Smooth muscle cell of the brain vasculature (primary cell): ENCODE results near the gene CISH.

ENCODE experiments used
- DNase-seq: peaks from one replicate; pipeline ENCODE4 v3.0.0-alpha.2; 2012; ENCODE audit warnings: low read depth, low spot score

CISH gene

DNA sequence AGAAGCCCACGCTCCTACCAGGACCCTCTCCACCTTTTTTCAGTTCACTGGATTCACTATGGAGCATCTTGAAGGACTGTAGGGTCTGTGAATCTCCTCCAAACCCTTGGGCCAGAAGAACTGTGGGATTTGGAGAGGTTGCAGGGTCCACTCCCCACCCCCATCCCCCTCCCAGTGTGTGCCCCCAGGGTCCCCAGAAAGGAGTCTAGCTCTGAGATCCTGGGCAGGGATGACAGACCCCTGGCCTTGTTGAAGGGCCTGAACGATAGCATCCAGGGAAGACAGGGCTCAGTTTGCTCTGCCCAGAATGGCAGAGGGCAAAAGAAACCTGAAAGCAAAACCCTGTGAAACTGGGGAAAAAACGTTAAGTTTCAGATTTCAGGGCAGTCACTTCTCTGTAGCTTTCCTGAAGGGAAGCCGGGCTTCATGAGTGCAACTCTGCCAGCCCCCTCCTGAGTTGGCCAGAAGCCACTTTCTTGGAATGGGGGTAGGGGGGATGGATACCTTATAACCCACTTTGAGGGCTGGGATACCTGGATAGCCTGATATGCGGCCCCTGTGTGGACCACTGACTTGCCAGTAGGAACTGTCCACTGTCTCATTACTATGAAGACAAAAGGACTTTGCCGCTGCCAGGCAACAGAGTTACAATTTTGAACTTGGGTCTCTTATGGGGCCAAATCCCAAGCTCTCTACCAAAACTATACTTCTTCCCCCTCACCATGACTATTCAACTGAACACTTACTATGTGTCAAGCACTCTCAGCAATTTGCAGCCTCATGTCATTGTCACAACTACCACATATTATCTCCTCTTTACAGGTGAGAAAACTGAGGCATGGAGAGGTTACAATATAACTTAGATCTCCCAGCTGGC, 1.6 kb upstream of the CISH start:
- DNase-seq, result no peak

DNA sequence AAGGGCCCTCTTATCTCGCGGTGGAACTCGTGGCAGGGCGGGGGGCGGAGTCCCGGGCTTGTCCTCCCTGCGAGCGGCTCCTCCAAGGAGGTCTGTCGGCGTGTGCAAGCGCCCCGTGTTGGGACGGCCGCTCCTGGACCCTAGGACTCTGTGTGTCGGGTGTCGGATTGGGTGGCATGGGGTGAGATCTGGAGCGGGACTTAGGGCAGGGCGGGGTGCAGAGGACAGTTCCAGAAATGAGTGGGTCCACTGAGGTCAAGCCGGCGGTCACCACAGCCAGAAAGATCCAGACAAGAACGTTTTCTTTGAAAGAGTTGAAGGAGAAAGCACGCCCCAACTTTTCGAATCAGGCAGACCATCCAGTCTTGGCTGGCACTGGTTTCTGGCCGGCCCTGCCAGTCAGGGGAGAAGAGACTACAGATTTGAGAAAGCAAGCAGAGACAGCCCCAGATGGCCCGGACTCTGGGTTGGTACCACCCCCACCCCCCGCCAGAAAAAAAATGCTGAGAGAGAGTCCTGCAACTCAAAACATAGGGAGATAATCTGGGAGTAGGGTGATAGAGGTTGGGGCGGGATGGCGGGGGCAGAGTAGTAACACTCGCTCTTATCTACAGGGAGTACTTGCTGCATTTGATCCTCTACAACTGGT, 784 bp upstream of the CISH start:
- DNase-seq, result no peak

DNA sequence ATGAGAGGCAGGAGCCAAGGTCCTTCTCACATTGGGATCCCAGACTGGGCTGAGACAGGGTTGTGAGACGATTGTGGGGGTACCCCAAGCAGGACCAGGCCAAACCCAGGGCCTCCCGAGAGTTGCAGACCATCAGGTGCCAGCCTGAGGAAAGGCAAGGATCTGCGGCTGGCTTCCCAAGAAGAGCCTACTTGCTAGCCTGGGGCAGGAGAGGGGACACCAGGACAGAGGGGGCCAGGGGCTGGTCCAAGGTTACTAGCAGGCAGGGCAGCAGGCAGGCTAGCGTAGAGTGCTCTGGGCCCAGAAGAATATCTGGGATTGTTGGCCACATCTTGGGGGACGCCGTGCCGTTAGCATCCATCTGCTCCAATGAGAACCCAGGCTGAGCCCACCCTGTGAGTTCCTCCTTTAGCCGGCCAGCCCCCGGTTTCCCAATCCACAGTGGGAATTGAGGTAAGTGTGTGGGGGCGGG, 546 bp downstream of the CISH start:
- no peak for DNase-seq

DNA sequence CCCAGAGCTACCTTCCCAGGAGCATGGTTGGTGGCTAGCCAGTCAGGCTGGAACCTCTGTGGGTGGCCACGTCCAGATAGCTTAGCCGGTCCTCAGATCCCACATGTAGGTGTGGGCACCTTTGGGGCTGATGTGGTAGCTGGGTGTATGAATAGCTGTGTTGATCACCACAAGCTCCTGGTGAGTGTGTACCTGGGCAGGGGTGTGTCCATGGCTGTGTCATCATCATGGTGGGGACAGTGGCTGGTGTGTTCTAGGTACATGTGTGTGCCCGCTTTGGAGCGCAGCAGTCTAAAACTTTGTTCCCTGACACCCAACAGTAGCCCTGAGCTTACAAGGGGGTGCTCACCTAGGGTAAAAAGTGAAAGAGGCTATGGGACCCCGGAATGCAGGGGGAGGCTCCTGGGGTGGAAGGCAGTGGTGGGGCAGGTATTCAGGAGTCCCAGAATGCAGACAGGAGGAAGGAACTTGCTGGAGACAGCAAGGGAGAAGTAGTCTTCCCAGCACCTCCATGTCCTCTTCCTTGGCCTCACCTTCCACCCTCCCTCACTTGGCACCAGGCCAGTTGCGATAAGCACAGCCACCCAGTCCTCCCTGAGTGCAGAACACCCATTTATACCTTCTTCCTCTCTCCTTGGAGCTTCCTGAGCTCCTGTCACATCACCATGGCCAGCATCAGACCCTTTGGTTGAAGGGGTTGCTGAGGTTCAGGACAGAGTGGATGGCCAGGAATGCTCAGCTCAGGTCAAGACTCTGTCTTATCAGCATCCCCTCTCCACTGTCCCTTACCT, 1.2 kb downstream of the CISH start:
- DNase-seq, result no peak

DNA sequence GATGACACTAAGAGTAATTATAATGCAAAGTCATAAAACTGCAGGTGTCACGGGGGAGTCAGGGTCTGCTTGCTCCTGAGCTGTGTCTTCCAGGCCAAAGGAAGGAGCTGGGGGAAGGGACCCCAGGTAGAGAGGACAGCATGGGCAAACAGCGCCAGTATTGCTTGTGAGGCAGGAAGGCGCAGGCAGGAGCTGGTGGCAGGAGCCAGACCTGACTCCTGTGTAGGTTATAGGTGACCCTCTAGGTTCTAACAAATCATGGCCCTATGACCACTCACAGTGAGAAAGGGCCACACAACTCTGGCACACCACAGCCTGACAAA, 1.9 kb downstream of the CISH start:
- DNase-seq, result no peak

DNA sequence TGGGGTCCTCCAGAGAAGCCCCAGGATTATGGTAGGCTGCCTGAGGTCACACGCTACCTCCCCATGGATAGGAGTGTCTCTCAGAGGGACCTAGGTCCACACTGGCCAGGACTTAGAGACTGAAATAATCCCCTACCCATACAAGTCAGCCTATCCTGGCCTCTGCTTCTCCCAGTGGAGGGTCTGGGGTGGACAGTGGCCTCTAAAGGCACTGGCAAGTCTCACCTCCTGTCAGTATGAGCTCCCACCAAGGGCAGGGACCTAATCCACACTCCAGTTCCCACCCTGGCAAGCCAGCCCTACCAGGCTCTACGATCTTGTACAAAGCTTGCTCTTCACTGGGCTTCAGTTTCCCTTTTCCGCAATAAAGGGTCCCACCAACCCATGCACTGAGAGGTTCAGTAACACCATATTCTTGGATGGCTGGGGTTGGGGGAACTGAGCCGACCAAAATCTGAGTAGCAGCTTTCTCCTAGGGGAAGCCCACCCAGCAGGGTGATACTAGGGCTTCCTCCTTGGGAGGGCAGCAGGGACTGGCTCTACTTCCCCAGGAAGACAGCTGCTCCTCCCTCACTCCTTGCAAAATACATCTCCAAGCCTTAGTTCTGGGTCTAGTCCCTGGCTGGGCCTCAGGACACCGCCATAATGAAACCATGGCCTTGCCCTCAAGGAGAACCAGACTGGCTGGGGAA, 2.4 kb downstream of the CISH start:
- DNase-seq, result no peak

DNA sequence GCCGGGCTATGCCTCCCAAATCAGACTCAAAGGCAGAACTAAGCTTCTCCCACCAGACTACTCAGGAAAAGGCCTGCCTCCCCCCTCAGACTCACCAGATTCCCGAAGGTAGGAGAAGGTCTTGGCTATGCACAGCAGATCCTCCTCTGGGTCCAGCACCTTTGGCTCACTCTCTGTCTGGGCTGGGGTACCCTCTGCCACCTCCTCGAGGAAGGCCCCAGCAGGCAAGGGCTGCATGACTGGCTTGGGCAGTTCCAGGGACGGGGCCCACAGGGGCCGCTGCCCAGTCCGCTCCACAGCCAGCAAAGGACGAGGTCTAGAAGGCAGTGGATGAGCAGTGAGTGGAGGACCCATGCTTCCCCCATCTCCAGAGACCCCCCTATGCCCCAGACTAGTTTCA, 3.3 kb downstream of the CISH start:
- no peak for DNase-seq

DNA sequence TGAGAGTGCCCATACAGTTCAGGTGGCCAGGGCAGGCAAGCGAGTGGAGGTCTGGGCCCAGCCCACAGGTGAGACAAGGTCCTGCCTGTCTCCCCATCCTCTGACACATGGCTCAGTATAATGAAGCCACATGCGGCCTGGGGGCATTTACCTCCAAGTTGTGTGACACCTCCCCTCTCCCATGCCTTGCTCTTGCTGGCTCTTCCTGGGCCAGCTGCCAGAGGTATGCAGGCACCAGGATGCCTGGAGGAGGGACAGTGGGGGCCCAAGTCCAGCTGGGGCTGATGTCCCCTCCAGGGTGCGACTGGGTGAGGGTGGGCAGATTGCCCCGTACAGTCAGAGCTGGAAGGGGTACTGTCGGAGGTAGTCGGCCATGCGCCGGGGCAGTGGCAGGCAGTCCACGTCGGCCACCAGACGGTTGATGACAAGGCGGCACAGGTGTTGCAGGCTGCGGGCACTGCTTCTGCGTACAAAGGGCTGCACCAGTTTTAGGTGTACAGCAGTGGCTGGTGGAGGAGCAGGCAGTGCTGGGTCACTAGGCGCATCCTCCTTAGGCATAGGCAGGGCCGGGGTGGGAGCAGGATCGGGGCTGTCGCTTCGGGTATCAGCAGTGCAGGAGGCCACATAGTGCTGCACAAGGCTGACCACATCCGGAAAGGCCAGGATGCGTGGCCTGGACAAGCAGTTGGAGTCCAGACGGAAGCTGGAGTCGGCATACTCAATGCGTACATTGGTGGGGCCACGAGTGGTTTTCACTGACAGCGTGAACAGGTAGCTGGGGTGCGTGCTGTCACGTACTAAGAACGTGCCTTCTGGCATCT, 4.1 kb downstream of the CISH start:
- DNase-seq, result no peak

DNA sequence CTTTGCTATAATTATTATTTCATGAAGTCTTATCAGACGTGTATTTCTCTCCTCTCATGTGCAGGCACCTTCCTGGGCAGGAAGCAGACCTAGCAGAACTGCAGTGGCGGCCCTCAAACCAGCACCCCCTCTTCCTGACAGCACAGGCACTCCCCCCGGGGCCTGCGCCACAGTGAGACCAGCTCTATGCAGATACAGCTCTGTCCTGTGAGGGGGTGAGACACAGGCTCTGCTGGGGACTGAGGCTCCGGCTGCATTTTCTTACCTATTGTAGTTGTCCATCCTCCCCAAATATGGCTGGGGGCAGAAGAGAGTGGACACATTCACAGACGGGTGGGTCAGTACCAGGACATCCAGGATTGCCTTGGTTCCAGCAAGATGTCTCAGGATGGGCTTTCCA, 5.0 kb downstream of the CISH start:
- no peak for DNase-seq

DNA sequence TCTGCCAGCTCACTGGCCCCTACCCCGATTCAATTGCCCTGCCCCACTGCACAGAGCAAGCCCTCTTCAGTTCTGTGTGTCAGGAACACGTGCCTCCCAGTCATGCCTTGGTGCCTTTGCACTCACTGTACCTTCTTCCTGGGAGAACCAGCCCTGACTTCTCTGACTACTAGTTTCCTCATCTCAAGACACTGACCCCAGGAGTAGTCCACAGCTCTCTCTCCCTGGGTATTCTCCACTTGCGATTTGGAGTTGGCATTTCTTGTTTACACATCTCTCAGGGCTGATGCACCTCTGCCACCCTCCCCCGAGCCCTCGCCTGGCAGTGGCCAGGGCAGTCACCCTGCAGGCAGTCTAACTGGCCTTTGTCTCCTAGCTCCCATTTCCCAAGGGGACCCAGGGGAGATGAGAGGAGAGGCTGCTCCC, 5.7 kb downstream of the CISH start:
- no peak for DNase-seq

DNA sequence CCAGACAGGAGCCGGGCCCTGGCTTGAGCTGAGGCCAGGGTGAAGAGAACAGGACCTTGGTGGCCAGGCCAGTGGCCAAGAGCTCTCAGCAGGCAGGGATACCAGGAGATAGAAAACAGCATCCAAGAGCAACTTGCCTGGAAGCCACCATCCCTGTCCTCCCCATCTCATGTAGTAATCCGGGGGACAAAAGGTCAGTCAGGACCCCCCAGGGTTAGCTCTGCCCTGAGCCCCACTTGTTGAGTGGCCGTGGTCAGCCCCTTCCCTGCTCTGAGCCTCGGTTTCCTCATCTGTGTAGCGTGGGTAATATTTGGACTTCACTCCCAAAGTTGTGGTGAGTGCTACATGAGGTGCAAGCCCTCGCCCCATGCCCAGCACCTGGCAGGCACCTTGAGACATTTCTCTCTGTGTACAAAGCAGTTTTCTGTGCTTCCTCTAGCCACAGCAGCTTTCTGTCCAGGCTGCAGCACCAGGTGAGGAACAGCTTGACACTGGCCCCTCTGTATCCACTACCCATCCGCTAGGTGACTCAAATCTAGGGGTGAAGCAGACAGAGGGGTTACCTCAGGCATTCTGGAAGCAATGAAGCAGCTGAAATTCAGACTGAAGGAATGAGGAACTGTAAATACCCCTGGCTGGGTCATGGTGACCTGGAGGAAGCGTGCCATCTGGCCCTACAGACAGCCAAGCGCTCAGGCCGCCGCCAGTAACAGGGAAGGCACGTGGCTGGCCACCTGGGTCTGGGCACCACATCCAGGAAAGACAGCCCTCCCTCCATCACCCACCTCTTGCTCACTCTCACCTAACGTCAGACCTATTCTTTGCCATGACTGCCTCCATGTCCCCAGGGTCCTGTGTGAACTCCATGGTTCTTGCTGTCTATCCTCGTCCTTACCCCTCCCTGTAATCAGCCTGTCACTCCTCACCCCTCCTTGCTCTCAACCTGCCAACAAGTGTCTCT, 6.7 kb downstream of the CISH start:
- DNase-seq, result no peak

DNA sequence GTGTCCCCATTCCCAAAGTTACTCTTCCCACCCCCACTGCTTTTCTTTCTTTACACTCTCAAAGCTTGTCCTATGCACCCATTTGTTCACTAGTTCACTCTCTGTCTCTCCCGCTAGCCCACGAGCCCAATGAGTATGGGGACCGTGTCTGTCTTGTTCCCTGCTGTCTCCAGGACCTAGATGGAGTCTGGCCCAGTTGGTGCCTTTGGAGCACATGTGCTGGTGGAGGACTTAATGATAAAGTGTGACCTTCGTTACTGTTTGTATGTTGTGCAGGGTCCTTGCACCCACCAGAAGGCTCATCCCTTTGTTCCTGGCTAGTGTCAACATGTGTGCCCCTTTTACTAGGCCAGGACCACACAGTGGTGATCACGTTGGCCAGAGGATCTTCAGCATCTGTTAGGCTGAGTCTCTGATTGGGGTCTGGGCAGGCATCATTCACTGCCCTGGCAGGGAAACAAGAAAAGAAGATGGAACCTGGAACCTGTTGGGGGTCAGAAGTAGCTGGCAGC, 7.4 kb downstream of the CISH start:
- DNase-seq, result no peak

DNA sequence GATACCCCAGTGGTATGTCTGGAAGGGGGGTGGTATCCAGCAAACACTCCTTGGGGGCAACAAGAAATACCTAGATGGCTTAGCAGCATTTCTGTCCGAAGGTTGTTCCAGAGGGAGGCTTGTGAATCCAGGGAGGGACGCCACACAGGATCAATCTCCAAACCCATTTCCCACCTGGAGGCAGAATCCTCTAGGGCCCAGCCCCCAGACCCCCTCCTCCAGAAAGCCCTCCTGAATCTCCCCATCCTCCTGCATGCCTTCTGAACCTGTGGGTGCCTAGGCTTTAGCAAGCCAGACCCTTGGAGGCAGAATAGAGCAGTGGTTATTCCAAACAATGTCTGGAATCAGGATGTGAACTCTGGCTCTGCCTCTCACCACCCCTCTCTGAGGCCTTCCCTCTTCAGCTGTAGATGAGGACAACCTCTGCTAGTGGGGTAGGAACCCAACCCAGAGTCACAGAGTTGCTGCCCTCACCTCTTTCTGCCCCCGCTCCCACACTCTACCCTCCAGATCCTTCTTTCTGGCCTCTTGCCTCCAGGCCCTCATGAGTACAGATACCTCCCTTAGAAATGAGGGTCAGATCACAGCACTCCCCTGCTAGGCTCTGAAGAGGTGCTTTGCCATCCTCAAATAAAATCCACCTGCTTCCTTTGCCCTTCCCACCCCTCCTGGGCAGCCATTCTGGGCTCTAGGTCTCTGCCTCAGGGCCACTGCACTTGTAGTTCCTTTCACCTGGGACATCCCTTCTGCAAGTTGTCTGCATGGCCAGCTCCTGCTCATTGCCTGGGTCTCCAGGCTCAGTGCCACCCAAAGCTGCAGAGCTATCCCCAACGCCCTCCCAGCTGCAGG, 8.1 kb downstream of the CISH start:
- no peak for DNase-seq

DNA sequence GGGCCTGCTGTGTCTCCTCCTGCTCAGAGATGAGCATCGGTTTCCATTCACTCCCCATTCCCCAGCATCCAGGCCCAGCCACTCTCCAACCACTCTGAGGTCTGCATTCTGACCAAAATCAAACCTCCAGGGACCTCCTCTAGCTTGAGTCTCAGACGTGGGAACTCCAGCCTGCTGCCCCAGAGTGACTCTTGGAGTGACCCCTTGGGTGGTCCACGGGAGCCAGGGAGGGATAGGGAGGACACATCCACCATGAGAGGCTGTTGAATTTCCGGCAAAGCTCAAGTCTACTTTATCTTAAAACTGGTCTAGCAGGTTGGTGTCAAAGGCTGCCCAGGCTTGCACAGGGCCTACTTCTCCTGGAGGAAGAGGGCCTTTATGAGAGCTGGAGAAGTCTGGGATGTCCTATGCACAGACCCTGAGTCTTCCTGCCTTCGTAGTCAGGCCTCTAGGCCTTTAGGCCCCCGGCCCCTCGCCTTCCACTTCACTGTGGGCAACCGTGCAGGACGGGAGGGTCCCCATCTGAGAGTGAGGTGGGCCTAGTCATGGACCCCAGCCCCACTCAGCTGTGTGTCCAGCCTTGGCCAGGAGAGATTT, 8.9 kb downstream of the CISH start:
- DNase-seq, result no peak

DNA sequence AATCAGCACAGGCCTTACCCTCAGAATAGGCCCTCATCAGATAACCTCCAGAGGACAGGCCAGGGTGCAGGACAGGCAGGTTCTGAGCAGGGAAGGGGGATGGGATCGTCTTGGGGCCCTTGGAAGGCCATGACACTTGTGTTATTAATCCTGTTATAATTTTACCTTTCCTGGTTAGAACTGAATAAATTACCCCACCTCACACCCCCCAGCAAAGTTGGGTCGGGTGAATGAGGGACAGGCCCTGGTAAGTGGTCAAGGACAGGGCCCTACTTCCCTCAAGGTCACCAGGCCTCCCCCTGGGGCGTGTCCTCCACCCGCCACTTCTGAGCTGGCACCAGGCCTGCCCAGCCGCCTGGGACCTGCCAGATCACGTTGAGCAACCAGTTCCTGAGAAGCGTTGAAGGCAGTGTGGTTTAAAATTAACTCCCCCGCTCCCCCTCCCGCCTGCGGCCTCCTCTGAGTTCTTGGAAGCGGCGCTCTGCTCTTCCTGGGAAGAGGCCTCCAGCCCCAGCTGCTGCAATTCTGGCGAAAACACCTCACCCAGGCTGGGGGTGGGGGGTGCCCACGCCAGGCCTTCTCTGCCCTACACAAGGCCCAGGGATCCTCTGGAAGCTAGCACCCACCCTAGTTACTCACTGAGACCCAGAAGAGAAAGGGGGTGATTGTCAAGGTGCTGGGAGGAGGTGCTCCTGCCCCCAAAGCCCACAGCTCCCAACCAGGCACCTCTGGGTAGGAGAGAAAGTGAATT, 10.6 kb downstream of the CISH start:
- peak; percentile 83 for DNase-seq

DNA sequence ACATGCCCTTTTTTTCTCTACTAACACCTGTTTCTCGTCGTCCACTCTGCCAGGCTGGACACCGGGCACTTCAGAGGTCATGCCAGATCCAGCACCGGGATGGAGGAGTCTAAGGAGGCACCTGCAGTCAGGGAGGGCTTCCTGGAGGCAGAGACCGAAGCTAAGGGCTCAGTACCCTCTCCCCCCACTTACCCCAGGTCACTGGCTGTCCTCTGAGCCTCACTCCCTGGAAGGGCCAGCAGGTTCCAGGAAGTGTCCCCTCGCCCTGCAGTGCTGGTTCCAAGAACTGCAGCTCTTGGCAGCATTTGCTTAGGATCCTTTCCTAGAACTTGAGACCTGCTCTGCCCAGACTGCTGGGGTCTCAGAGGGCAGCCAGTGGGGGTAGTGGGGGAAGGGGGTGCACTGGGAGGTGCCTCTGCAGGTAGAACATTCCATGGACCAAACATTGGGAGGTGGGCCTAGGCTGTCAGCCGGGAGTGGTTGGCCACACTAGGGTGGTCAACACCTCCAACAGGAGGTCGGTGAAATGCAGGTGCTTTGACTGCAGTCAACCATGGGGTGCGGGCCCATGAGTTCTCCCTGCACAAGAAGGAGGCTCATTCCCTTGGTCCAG, 11.3 kb downstream of the CISH start:
- DNase-seq, result no peak

DNA sequence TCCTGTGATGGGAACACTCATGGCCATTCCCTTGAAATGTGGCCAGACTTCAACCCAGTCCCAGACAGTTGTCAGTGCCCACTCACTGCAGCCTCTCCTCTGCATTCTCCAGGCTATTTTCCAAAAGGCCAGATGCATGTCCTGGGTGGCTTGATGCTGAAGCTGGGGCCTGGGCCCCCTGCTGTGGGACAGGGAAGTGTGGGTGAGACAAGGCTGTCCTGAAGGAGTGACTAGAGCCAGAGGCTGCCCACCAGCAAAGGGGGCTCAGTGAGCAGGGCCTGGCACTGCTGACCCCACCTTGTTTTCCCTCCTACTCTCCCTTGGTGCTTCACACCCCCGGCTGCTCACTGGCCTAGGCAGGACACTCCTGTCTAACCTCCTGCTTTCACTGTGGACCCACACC, 11.9 kb downstream of the CISH start:
- DNase-seq, result no peak
